Brain microvascular endothelial cell (primary cell): ENCODE results near the gene SMYD4.
"Not testable (repeated sequence)": the region's sequence is repeated elsewhere in the genome, so short reads cannot be mapped to it uniquely, and the experiment has no call there.

Experiments
- DNase-seq: peaks from one replicate; pipeline ENCODE4 v3.0.0-alpha.2; 2020
- H3K27ac ChIP-seq: fragments of 250-450 bp; sonication (Bioruptor Pico); 2 replicates; pipeline ENCODE4 v1.5.1; 2020; ENCODE audit warnings: mild to moderate bottlenecking, moderate library complexity
- H3K27me3 ChIP-seq: fragments of 250-450 bp; sonication (Bioruptor Pico); replicated peaks from 2 replicates; pipeline ENCODE4 v1.5.1; 2020; ENCODE audit warnings: mild to moderate bottlenecking
- H3K36me3 ChIP-seq: fragments of 250-450 bp; sonication (Bioruptor Pico); replicated peaks from 2 replicates; pipeline ENCODE4 v1.5.1; 2020; ENCODE audit warnings: mild to moderate bottlenecking
- H3K4me3 ChIP-seq: 2 replicates; pipeline ENCODE4 v1.5.1; 2011; ENCODE audit warnings: low read depth, mild to moderate bottlenecking, control low read depth, low read length, moderate library complexity
- in situ Hi-C: cut with HindIII; loops from 2 replicates; pipeline ENCODE4 v1.10.0; 2017; ENCODE audit warnings: low sequenced_read_pairs, low pct_ligation_motif_present
- TF ChIP-seq, protein P1 (sequence below): IDR thresholded peaks from 2 replicates; pipeline ENCODE4 v1.5.1; 2011; ENCODE audit warnings: low read depth, mild to moderate bottlenecking, moderate library complexity, low read length, control low read depth, inconsistent platforms; ENCODE audit errors: missing control alignments

The SMYD4 gene

DNA sequence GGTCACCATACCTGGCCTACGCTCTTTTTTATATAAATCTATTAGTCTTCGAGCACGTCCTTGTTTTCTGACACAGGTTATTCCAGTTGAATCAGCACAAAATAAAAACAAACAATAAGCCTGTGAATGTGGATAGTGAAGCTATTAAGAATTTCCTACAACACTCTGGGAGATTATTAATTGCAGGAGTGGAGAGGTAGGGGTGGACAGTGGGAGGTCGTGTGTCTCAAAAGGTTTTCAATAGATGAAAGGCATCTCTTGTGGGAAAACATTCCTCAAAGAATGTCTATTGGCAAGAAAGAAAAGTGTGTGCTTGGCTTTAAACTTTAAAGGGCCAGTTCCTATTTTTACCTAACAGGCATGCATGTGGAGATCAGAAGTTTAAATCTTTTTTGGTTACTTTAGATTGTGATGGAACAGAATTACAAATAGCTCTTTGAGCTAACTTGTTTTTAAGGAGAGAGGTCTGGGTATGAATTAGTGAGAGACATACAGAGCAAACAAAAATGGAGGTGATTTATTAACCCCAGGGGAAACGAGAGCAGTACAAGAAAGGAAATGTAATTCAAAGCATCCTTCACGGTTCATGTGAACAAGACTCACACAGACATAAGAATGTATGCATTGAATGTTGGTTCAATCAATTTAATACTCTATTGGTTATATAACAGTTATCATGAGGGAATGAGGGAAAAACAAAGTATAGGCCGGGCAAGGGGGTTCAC is 9.0 kb downstream of the SMYD4 start:
- in situ Hi-C loops: no loop called here
- Histone ChIP-seq H3K4me3 (no peak overlapping the region), H3K36me3 (no peaks in the 10 kb centered on the region), H3K27ac (no peak overlapping the region), H3K27me3 (no peaks in the 10 kb centered on the region)
- no peak for DNase-seq
- TF ChIP-seq, protein P1, sequence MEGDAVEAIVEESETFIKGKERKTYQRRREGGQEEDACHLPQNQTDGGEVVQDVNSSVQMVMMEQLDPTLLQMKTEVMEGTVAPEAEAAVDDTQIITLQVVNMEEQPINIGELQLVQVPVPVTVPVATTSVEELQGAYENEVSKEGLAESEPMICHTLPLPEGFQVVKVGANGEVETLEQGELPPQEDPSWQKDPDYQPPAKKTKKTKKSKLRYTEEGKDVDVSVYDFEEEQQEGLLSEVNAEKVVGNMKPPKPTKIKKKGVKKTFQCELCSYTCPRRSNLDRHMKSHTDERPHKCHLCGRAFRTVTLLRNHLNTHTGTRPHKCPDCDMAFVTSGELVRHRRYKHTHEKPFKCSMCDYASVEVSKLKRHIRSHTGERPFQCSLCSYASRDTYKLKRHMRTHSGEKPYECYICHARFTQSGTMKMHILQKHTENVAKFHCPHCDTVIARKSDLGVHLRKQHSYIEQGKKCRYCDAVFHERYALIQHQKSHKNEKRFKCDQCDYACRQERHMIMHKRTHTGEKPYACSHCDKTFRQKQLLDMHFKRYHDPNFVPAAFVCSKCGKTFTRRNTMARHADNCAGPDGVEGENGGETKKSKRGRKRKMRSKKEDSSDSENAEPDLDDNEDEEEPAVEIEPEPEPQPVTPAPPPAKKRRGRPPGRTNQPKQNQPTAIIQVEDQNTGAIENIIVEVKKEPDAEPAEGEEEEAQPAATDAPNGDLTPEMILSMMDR: no peak

DNA sequence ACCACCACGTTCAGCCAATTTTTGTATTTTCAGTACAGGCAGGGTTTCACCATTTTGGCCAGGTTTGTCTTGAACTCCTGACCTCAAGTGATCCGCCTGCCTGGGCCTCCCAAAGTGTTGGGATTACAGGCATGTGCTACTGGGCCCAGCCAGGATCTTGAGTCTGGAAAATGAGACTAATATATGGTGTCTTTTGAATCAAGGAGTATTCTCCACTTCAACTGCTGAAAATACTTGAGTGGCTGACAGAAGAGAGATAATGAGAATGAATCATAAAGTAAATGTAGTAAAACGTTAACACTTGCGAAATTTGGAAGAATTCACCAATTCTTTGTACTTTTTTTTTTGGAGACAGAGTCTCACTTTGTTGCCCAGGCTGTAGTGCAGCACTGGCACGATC is 16.6 kb downstream of the SMYD4 start:
- Histone ChIP-seq H3K4me3 (no peak overlapping the region), H3K27me3 (no peaks in the 10 kb centered on the region), H3K36me3 (peaks cover 10% of the 10 kb centered on the region), H3K27ac (no peak overlapping the region)
- TF ChIP-seq, protein P1: no peak
- DNase-seq: no peak
- in situ Hi-C loops: no loop called here

GRCh38 chr17:1810450-1811103 is 19.1 kb downstream of the SMYD4 start:
- DNase-seq: no peak
- Histone ChIP-seq H3K36me3 (peaks cover 10% of the 10 kb centered on the region), H3K27ac (no peak overlapping the region), H3K27me3 (no peaks in the 10 kb centered on the region), H3K4me3 (no peak overlapping the region)
- in situ Hi-C loops: no loop called here
- TF ChIP-seq, protein P1: no peak

DNA sequence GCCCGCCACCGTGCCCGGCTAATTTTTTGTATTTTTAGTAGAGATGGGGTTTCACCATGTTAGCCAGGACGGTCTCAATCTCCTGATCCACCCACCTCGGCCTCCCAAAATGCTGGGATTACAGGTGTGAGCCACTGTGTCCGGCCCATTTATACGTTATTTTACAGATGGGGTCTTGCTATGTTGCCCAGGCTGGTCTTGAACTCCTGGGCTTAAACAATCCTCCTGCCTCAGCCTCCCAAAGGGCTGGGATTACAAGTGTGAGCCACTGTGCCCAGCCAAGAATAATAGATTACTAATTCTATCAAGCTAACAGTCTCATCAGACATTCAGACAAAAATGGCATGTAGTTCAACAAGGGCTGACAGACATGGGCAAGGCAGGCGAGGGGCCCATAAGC is 19.9 kb downstream of the SMYD4 start:
- in situ Hi-C loops: not testable (repeated sequence)

DNA sequence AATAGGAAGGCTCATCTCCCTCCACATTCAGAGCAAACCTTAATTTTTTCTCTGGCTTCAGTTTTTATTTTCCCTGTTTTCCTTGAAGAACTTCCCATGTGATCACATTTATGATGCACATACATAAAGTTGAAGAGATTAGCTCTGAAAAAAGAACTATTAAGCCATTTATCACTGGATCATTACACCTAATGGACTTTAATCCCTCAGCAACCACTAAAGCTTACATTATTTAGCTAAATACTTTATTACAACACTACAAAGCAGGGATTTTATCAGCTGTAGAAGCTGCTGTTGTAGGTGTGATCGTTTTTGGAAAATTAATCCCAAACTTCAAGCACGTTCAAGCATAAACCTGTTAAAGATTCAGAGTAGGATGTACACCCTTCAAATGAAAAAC is 21.1 kb downstream of the SMYD4 start:
- peaks cover 10% of the 10 kb centered on the region for H3K36me3 ChIP-seq
- TF ChIP-seq, protein P1: no peak
- no peaks in the 10 kb centered on the region for H3K27me3 ChIP-seq
- no peak overlapping the region for H3K27ac ChIP-seq
- in situ Hi-C loops: no loop called here
- H3K4me3 ChIP-seq: no peak overlapping the region
- DNase-seq: no peak

More for the DNA sequence above, 19.9 kb downstream of the SMYD4 start:
- not testable (repeated sequence) for DNase-seq, H3K4me3 ChIP-seq, H3K27ac ChIP-seq, H3K36me3 ChIP-seq, H3K27me3 ChIP-seq

GRCh38 chr17:1807890-1808289 is 21.8 kb downstream of the SMYD4 start:
- H3K4me3 ChIP-seq: no peak overlapping the region
- in situ Hi-C loops: no loop called here
- H3K36me3 ChIP-seq: peaks cover 10% of the 10 kb centered on the region
- TF ChIP-seq, protein P1: no peak
- H3K27me3 ChIP-seq: no peaks in the 10 kb centered on the region
- no peak overlapping the region for H3K27ac ChIP-seq
- DNase-seq: no peak
